Motor neuron (in vitro differentiated cells): ENCODE data around the gene PSTPIP2. TPM values are rescaled to one million over a fixed set of nuclear protein-coding genes. Genes with fewer than 3 reads are reported as not detected.
A peak's percentile ranks its signal among the peaks of the same experiment; 100 is the strongest.
"Not testable (repeated sequence)": the region's sequence is repeated elsewhere in the genome, so short reads cannot be mapped to it uniquely, and the experiment has no call there.

Experiments used
- ATAC-seq, 8 experiments: fragments of 200-7000 bp; cut with Tn5 transposase; replicated peaks in 6 of 8; 2 replicates each; pipeline ENCODE4 v1.8.0; 2021; ENCODE audit warnings: mild to moderate bottlenecking in 8 of 8, moderate library complexity in 8 of 8
- H3K27ac ChIP-seq, 2 donors: fragments of 250-450 bp; sonication (Bioruptor Pico); 2 replicates each; pipeline ENCODE4 v1.9.0; 2021; ENCODE audit warnings: antibody characterized with exemption in 2 of 2, mild to moderate bottlenecking in 2 of 2, moderate library complexity in 1 of 2
- H3K4me1 ChIP-seq, 2 donors: fragments of 250-450 bp; sonication (Bioruptor Pico); replicated peaks in 1 of 2; 2 replicates each; pipeline ENCODE4 v1.6.1; 2021; ENCODE audit warnings: antibody characterized with exemption in 2 of 2, mild to moderate bottlenecking in 2 of 2, moderate library complexity in 1 of 2
- H3K4me3 ChIP-seq, 5 donors: fragments of 250-450 bp; sonication (Bioruptor Pico); 2 replicates each; pipeline ENCODE4 v1.9.0; 2021; ENCODE audit warnings: antibody characterized with exemption in 5 of 5, mild to moderate bottlenecking in 5 of 5, moderate library complexity in 4 of 5
- WGBS, 10 experiments: fragments of 450-650 bp; shearing (Covaris generic); methylation state at CpG; one replicate each; pipeline ENCODE4 v1.0.0; 2022; 5-methylcytosine and 5-hydroxymethylcytosine counted together
- in situ Hi-C, 9 experiments: fragments of 400-800 bp; cut with MboI; loops; one replicate each; pipeline ENCODE4 v1.15.0; 2021; ENCODE audit warnings: low sequenced_read_pairs in 9 of 9, low pct_unique_long_range_greater_than_20kb in 2 of 9; ENCODE audit not compliant: unreplicated experiment in 9 of 9
- total RNA-seq, 8 experiments: library from RNA; unstranded; fragments of 300-600 nt; gene quantifications; 2 replicates each; pipeline versions ENCODE4 v1.2.3 to v1.2.4, GENCODE V29; 2022

Gene PSTPIP2
- total RNA-seq, 8 experiments from 2014 or later = 0.81 to 7.0 (median 2.8) TPM

- H3K27ac ChIP-seq = no peak overlapping the region
- ATAC-seq = no peak
- in situ Hi-C loops = no loop called here
- WGBS, 10 experiments = 50 to 93% (median 81%) methylated on average over 1 to 4 of the region's 4 CpGs; no CpG with 5 or more reads in 2 of the 10 experiments
- no peaks in the 10 kb centered on the region for H3K4me1 ChIP-seq
- H3K4me3 ChIP-seq = no peak overlapping the region
These were observed 87.4 kb downstream of the PSTPIP2 start for GRCh38 chr18:45984546-45985235.

- ATAC-seq = peak in 3 of 8 experiments; percentile 38 to 70 (median 41)
- 33 to 100% (median 50%) methylated on average over 1 to 2 of the region's 2 CpGs; no CpG with 5 or more reads in 5 of the 10 experiments for WGBS, 10 experiments
These were observed 90.2 kb downstream of the PSTPIP2 start for GRCh38 chr18:45981821-45982220.

GRCh38 chr18:45980229-45980628 is 91.8 kb downstream of the PSTPIP2 start:
- in situ Hi-C loops = no loop called here
- ATAC-seq = no peak
- WGBS, 10 experiments = 90 to 100% (median 100%) methylated on average over 1 to 2 of the region's 2 CpGs; no CpG with 5 or more reads in 3 of the 10 experiments

More at GRCh38 chr18:45981821-45982220, 90.2 kb downstream of the PSTPIP2 start:
- Histone ChIP-seq H3K4me3 (no peak overlapping the region), H3K27ac (no peak overlapping the region), H3K4me1 (no peaks in the 10 kb centered on the region)
- in situ Hi-C loops = no loop called here

GRCh38 chr18:45978084-45978483 is 94.0 kb downstream of the PSTPIP2 start:
- WGBS, 10 experiments = 40 to 100% (median 70%) methylated on average over 1 of the region's 1 CpG; no CpG with 5 or more reads in 6 of the 10 experiments
- Histone ChIP-seq H3K4me1 (no peaks in the 10 kb centered on the region), H3K27ac (no peak overlapping the region), H3K4me3 (no peak overlapping the region)
- peak in 1 of 8 experiments; percentile 26 for ATAC-seq
- in situ Hi-C loops = no loop called here

More at GRCh38 chr18:45980229-45980628, 91.8 kb downstream of the PSTPIP2 start:
- no peak overlapping the region for H3K27ac ChIP-seq
- H3K4me1 ChIP-seq = no peaks in the 10 kb centered on the region
- no peak overlapping the region for H3K4me3 ChIP-seq

GRCh38 chr18:45976974-45977373 is 95.1 kb downstream of the PSTPIP2 start:
- no peaks in the 10 kb centered on the region for H3K4me1 ChIP-seq
- H3K4me3 ChIP-seq = no peak overlapping the region
- in situ Hi-C loops = no loop called here
- no peak overlapping the region for H3K27ac ChIP-seq
- WGBS, 10 experiments = 52 to 83% (median 77%) methylated on average over 1 to 4 of the region's 5 CpGs; no CpG with 5 or more reads in 2 of the 10 experiments
- ATAC-seq = no peak

- peak in 4 of 8 experiments; percentile 49 to 83 (median 75) for ATAC-seq
- WGBS, 10 experiments = 0 to 63% (median 25%) methylated on average over 1 of the region's 1 CpG; no CpG with 5 or more reads in 1 of the 10 experiments
- in situ Hi-C loops = no loop called here
- no peak overlapping the region for H3K27ac ChIP-seq
- H3K4me3 ChIP-seq = no peak overlapping the region
- no peaks in the 10 kb centered on the region for H3K4me1 ChIP-seq
These were observed 95.5 kb downstream of the PSTPIP2 start for GRCh38 chr18:45976566-45976965.

GRCh38 chr18:45974088-45974536 is 97.9 kb downstream of the PSTPIP2 start:
- H3K27ac ChIP-seq = no peak overlapping the region
- no peaks in the 10 kb centered on the region for H3K4me1 ChIP-seq
- H3K4me3 ChIP-seq = no peak overlapping the region
- in situ Hi-C loops = no loop called here
- WGBS, 10 experiments = 3 to 80% (median 53%) methylated on average over 1 to 5 of the region's 5 CpGs; no CpG with 5 or more reads in 1 of the 10 experiments
- peak in 6 of 8 experiments; percentile 41 to 88 (median 64) for ATAC-seq

GRCh38 chr18:45967007-45967706 is 104.9 kb downstream of the PSTPIP2 start, which contains the start of gene EPG5:
Gene EPG5, minus strand, starts transcription at chr18:45967329. Its CDS starts 90 bp downstream, at chr18:45967239.
- ATAC-seq = peak; percentile 96 to 99 (median 98)
- Histone ChIP-seq H3K4me3 (peak within 1 kb of the TSS; percentile 66 to 99 (median 79)), H3K4me1 (peaks cover 3 to 6% of the 10 kb centered on the region in 2 donors), H3K27ac (peak within 1 kb of the TSS; percentile 68 to 79)
- WGBS, 10 experiments = 0 to 20% (median 1%) methylated on average over 1 to 11 of the region's 50 CpGs
- in situ Hi-C loops = no loop called here

GRCh38 chr18:45964913-45965312 is 107.1 kb downstream of the PSTPIP2 start:
- ATAC-seq, H3K27ac ChIP-seq, H3K4me1 ChIP-seq, in situ Hi-C loops, H3K4me3 ChIP-seq: not testable (repeated sequence)
- 71 to 100% (median 98%) methylated on average over 2 to 5 of the region's 5 CpGs; no CpG with 5 or more reads in 1 of the 10 experiments for WGBS, 10 experiments

- Histone ChIP-seq H3K4me1 (peaks cover 3 to 6% of the 10 kb centered on the region in 2 donors), H3K27ac (no peak overlapping the region), H3K4me3 (no peak overlapping the region)
- ATAC-seq = no peak
- 0 to 96% (median 72%) methylated on average over 1 to 5 of the region's 5 CpGs; no CpG with 5 or more reads in 1 of the 10 experiments for WGBS, 10 experiments
- in situ Hi-C loops = no loop called here
These were observed 109.2 kb downstream of the PSTPIP2 start for GRCh38 chr18:45962866-45963265.

GRCh38 chr18:45962461-45962860 is 109.6 kb downstream of the PSTPIP2 start:
- in situ Hi-C loops = no loop called here
- Histone ChIP-seq H3K27ac (no peak overlapping the region), H3K4me1 (peaks cover 3 to 6% of the 10 kb centered on the region in 2 donors), H3K4me3 (no peak overlapping the region)
- 20 to 100% (median 68%) methylated on average over 1 to 2 of the region's 2 CpGs; no CpG with 5 or more reads in 3 of the 10 experiments for WGBS, 10 experiments
- ATAC-seq = no peak

- in situ Hi-C loops, H3K4me3 ChIP-seq, ATAC-seq, H3K27ac ChIP-seq, H3K4me1 ChIP-seq: not testable (repeated sequence)
- WGBS, 10 experiments = 93 to 100% (median 100%) methylated on average over 1 to 3 of the region's 7 CpGs; no CpG with 5 or more reads in 5 of the 10 experiments
These were observed 112.6 kb downstream of the PSTPIP2 start for GRCh38 chr18:45959484-45959883.

GRCh38 chr18:45958730-45959129 is 113.3 kb downstream of the PSTPIP2 start:
- in situ Hi-C loops = no loop called here
- ATAC-seq = no peak
- Histone ChIP-seq H3K27ac (no peak overlapping the region), H3K4me3 (no peak overlapping the region), H3K4me1 (no peaks in the 10 kb centered on the region)
